NOMO-1 (cell line): Measurements from ENCODE around the gene CDK15.

Experiments used
- DNase-seq, 2 experiments: peaks; one replicate each; lab custom pipeline; 2025; ENCODE audit not compliant: unreplicated experiment in 2 of 2; lab: John Stamatoyannopoulos, UW

The CDK15 gene

GRCh38 chr2:201931475-201931874, 125.1 kb downstream of the CDK15 start:
- DNase-seq = no peak

DNA sequence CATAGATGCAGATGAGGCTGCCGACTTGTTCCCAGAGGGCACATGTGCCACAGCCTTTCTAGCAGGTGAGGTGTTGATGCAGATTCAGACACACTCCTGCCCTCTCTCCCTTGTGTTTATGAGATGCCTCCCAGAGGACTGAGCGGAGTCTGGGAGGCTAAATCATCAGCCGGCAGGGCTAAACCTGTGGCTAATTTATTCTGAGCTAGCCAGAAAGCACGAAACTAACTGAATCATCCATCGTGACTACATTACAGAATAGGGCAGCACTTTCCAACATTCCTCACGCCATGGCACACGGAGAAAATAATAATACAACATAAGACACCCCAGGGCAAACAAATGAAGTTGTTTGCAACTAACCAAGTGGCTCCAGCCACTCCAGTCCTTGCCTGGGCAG, 125.6 kb downstream of the CDK15 start:
- no peak for DNase-seq

- no peak for DNase-seq
These were observed 126.2 kb downstream of the CDK15 start for GRCh38 chr2:201932511-201932910.

- no peak for DNase-seq
These were observed 127.5 kb downstream of the CDK15 start for GRCh38 chr2:201933792-201934237.

- no peak for DNase-seq
These were observed 130.5 kb downstream of the CDK15 start for GRCh38 chr2:201936817-201937216.

GRCh38 chr2:201937343-201937742, 131.0 kb downstream of the CDK15 start:
- no peak for DNase-seq

- no peak for DNase-seq
These were observed 131.9 kb downstream of the CDK15 start for GRCh38 chr2:201938156-201938775.

- no peak for DNase-seq
These were observed 132.4 kb downstream of the CDK15 start for GRCh38 chr2:201938781-201939180.

GRCh38 chr2:201939453-201939941, 133.2 kb downstream of the CDK15 start:
- no peak for DNase-seq

GRCh38 chr2:201942531-201942930, 136.2 kb downstream of the CDK15 start:
- DNase-seq = no peak
